Measurements from ENCODE around the gene SMYD3. TPM values are rescaled to one million over a fixed set of nuclear protein-coding genes. Genes with fewer than 3 reads are reported as not detected.

SMYD3 gene
- total RNA-seq, 1 donor: 171 TPM

GRCh38 chr1:246398126-246398813, 108.8 kb downstream of the SMYD3 start:
- Histone ChIP-seq H2AFZ (ENCODE audit: low read length) (no peak overlapping the region), H3K27me3 (ENCODE audit: insufficient read depth, low read length) (no peaks in the 10 kb centered on the region), H3K4me2 (ENCODE audit: insufficient read depth, low read length) (no peak overlapping the region), H3K36me3 (ENCODE audit: insufficient read depth, low read length) (no peaks in the 10 kb centered on the region), H3K4me1 (ENCODE audit: insufficient read depth, low read length) (peaks cover 3% of the 10 kb centered on the region), H3K79me2 (ENCODE audit: insufficient read depth, low read length) (peaks cover 39% of the 10 kb centered on the region), H3K9me3 (ENCODE audit: low read depth, low read length) (no peaks in the 10 kb centered on the region), H4K20me1 (ENCODE audit: insufficient read depth, low read length) (no peaks in the 10 kb centered on the region), H3K27ac (ENCODE audit: low read depth, low read length) (no peak overlapping the region), H3K4me3 (ENCODE audit: insufficient read depth, low read length) (no peak overlapping the region)
- no peak for DNase-seq (ENCODE audit: insufficient read length, low spot score, missing footprints)
- TF ChIP-seq CTCF (IDR thresholded peaks at IDR 0.05; ENCODE audit: extremely low read depth, low read depth, low read length): no peak

- H2AFZ ChIP-seq (ENCODE audit: low read length): no peak overlapping the region
- no peak for DNase-seq (ENCODE audit: insufficient read length, low spot score, missing footprints)
- no peak for TF ChIP-seq CTCF (IDR thresholded peaks at IDR 0.05; ENCODE audit: extremely low read depth, low read depth, low read length)
Measured at GRCh38 chr1:246397046-246397445, 110.0 kb downstream of the SMYD3 start.

GRCh38 chr1:246396322-246396721, 110.8 kb downstream of the SMYD3 start:
- peaks cover 42% of the 10 kb centered on the region for H3K79me2 ChIP-seq (ENCODE audit: insufficient read depth, low read length)
- no peak overlapping the region for H3K4me2 ChIP-seq (ENCODE audit: insufficient read depth, low read length)
- H3K27me3 ChIP-seq (ENCODE audit: insufficient read depth, low read length): no peaks in the 10 kb centered on the region
- H3K4me3 ChIP-seq (ENCODE audit: insufficient read depth, low read length): no peak overlapping the region
- peaks cover 4% of the 10 kb centered on the region for H3K36me3 ChIP-seq (ENCODE audit: insufficient read depth, low read length)
- no peak for TF ChIP-seq CTCF (IDR thresholded peaks at IDR 0.05; ENCODE audit: extremely low read depth, low read depth, low read length)
- H4K20me1 ChIP-seq (ENCODE audit: insufficient read depth, low read length): no peaks in the 10 kb centered on the region
- H3K4me1 ChIP-seq (ENCODE audit: insufficient read depth, low read length): peaks cover 3% of the 10 kb centered on the region
- H3K9me3 ChIP-seq (ENCODE audit: low read depth, low read length): no peaks in the 10 kb centered on the region
- DNase-seq (ENCODE audit: insufficient read length, low spot score, missing footprints): no peak
- no peak overlapping the region for H2AFZ ChIP-seq (ENCODE audit: low read length)
- H3K27ac ChIP-seq (ENCODE audit: low read depth, low read length): no peak overlapping the region

More at GRCh38 chr1:246397046-246397445, 110.0 kb downstream of the SMYD3 start:
- H3K79me2 ChIP-seq (ENCODE audit: insufficient read depth, low read length): peaks cover 36% of the 10 kb centered on the region
- H3K27me3 ChIP-seq (ENCODE audit: insufficient read depth, low read length): no peaks in the 10 kb centered on the region
- no peaks in the 10 kb centered on the region for H3K9me3 ChIP-seq (ENCODE audit: low read depth, low read length)
- peaks cover 4% of the 10 kb centered on the region for H3K36me3 ChIP-seq (ENCODE audit: insufficient read depth, low read length)
- H3K4me3 ChIP-seq (ENCODE audit: insufficient read depth, low read length): no peak overlapping the region
- no peaks in the 10 kb centered on the region for H4K20me1 ChIP-seq (ENCODE audit: insufficient read depth, low read length)
- H3K27ac ChIP-seq (ENCODE audit: low read depth, low read length): no peak overlapping the region
- no peak overlapping the region for H3K4me2 ChIP-seq (ENCODE audit: insufficient read depth, low read length)
- H3K4me1 ChIP-seq (ENCODE audit: insufficient read depth, low read length): peaks cover 3% of the 10 kb centered on the region

- no peak overlapping the region for H3K4me2 ChIP-seq (ENCODE audit: insufficient read depth, low read length)
- H3K4me1 ChIP-seq (ENCODE audit: insufficient read depth, low read length): no peaks in the 10 kb centered on the region
- H2AFZ ChIP-seq (ENCODE audit: low read length): no peak overlapping the region
- H3K36me3 ChIP-seq (ENCODE audit: insufficient read depth, low read length): peaks cover 4% of the 10 kb centered on the region
- no peaks in the 10 kb centered on the region for H3K27me3 ChIP-seq (ENCODE audit: insufficient read depth, low read length)
- H3K4me3 ChIP-seq (ENCODE audit: insufficient read depth, low read length): no peak overlapping the region
- no peaks in the 10 kb centered on the region for H3K9me3 ChIP-seq (ENCODE audit: low read depth, low read length)
- no peak for TF ChIP-seq CTCF (IDR thresholded peaks at IDR 0.05; ENCODE audit: extremely low read depth, low read depth, low read length)
- no peak for DNase-seq (ENCODE audit: insufficient read length, low spot score, missing footprints)
- peaks cover 42% of the 10 kb centered on the region for H3K79me2 ChIP-seq (ENCODE audit: insufficient read depth, low read length)
- H4K20me1 ChIP-seq (ENCODE audit: insufficient read depth, low read length): no peaks in the 10 kb centered on the region
- H3K27ac ChIP-seq (ENCODE audit: low read depth, low read length): no peak overlapping the region
Measured at GRCh38 chr1:246394121-246394520, 113.0 kb downstream of the SMYD3 start.
